ENCODE data around the gene GRIK4.

GRCh38 chr11:121023848-121024751, 512.6 kb downstream of the GRIK4 start, which contains the start of gene TBCEL:
- TF ChIP-seq, protein P1, sequence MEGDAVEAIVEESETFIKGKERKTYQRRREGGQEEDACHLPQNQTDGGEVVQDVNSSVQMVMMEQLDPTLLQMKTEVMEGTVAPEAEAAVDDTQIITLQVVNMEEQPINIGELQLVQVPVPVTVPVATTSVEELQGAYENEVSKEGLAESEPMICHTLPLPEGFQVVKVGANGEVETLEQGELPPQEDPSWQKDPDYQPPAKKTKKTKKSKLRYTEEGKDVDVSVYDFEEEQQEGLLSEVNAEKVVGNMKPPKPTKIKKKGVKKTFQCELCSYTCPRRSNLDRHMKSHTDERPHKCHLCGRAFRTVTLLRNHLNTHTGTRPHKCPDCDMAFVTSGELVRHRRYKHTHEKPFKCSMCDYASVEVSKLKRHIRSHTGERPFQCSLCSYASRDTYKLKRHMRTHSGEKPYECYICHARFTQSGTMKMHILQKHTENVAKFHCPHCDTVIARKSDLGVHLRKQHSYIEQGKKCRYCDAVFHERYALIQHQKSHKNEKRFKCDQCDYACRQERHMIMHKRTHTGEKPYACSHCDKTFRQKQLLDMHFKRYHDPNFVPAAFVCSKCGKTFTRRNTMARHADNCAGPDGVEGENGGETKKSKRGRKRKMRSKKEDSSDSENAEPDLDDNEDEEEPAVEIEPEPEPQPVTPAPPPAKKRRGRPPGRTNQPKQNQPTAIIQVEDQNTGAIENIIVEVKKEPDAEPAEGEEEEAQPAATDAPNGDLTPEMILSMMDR (conservative IDR thresholded peaks at IDR 0.05; ENCODE audit: low read length): no peak
- no peak for TF ChIP-seq EZH2phosphoT487 (IDR thresholded peaks at IDR 0.05; ENCODE audit: borderline replicate concordance)
